CD4-positive, alpha-beta memory T cell (primary cell): ENCODE measurements around the gene SLC41A3. TPM values are rescaled to one million over a fixed set of nuclear protein-coding genes. Genes with fewer than 3 reads are reported as not detected.

Source experiments
- CTCF ChIA-PET: fragments of 350-600 bp; sonication (Branson Sonifier 250); formaldehyde crosslinking; loops from one replicate; lab custom pipeline; 2021; ENCODE audit warnings: inconsistent platforms; ENCODE audit not compliant: partially characterized antibody; lab: Charles Lee
- POLR2A ChIA-PET: fragments of 350-600 bp; sonication (Branson Sonifier 250); formaldehyde crosslinking; loops from one replicate; lab custom pipeline; 2021; ENCODE audit not compliant: partially characterized antibody; lab: Charles Lee
- DNase-seq, 5 donors: peaks; one replicate each; pipeline versions ENCODE4 v3.0.0 to v3.0.0-alpha.2; 2020 to 2022; ENCODE audit warnings: mixed read lengths in 1 of 5
- H3K27ac ChIP-seq: one replicate; pipeline ENCODE4 v1.7.0; 2013; ENCODE audit warnings: low read depth, low read length
- H3K27me3 ChIP-seq: 2 replicates; pipeline ENCODE4 v1.7.0; 2013; ENCODE audit warnings: mild to moderate bottlenecking, low read length, moderate library complexity; ENCODE audit not compliant: insufficient read depth
- H3K36me3 ChIP-seq: 2 replicates; pipeline ENCODE4 v1.7.0; 2013; ENCODE audit warnings: mild to moderate bottlenecking, low read length, moderate library complexity; ENCODE audit not compliant: insufficient read depth
- H3K4me1 ChIP-seq: 2 replicates; pipeline ENCODE4 v1.7.0; 2013; ENCODE audit warnings: mild to moderate bottlenecking, low read length, moderate library complexity; ENCODE audit not compliant: insufficient read depth
- H3K4me3 ChIP-seq, 2 donors: one replicate each; pipeline ENCODE4 v1.7.0; 2013; ENCODE audit warnings: low read length in 2 of 2, mild to moderate bottlenecking in 1 of 2
- H3K9me3 ChIP-seq, 2 donors: one replicate each; pipeline ENCODE4 v1.7.0; 2013; ENCODE audit warnings: low read length in 2 of 2, control low read depth in 1 of 2; ENCODE audit not compliant: control insufficient read depth in 1 of 2
- H3K27ac Mint-ChIP-seq, 7 donors: one replicate each; pipeline ENCODE4 v1.8.0; 2020 to 2021; ENCODE audit warnings: mixed read lengths in 7 of 7, mild to moderate bottlenecking in 6 of 7, inconsistent platforms in 3 of 7, moderate library complexity in 3 of 7
- H3K27me3 Mint-ChIP-seq, 2 donors: one replicate each; pipeline ENCODE4 v1.8.0; 2020 to 2021; ENCODE audit warnings: mixed read lengths in 2 of 2
- H3K36me3 Mint-ChIP-seq, 2 donors: one replicate each; pipeline ENCODE4 v1.8.0; 2020 to 2021; ENCODE audit warnings: mixed read lengths in 2 of 2, inconsistent platforms in 1 of 2, mild to moderate bottlenecking in 1 of 2
- H3K4me1 Mint-ChIP-seq, 4 donors: one replicate each; pipeline ENCODE4 v1.8.0; 2020 to 2021; ENCODE audit warnings: mixed read lengths in 4 of 4, mild to moderate bottlenecking in 1 of 4
- H3K4me3 Mint-ChIP-seq, 8 donors: one replicate each; pipeline ENCODE4 v1.8.0; 2020 to 2021; ENCODE audit warnings: mixed read lengths in 8 of 8, mild to moderate bottlenecking in 7 of 8, moderate library complexity in 6 of 8, inconsistent platforms in 3 of 8
- H3K9me3 Mint-ChIP-seq, 8 donors: one replicate each; pipeline ENCODE4 v1.8.0; 2020 to 2021; ENCODE audit warnings: mixed read lengths in 8 of 8, mild to moderate bottlenecking in 5 of 8, inconsistent platforms in 3 of 8, moderate library complexity in 1 of 8
- intact Hi-C: fragments of 100-400 bp; cut with micrococcal nuclease; formaldehyde crosslinking; loops from one replicate; pipeline ENCODE4 v1.15.1; 2023
- polyA plus RNA-seq, 2 donors: library from polyadenylated mRNA; unstranded; fragments of 300-500 nt; fragmentation: Illumina TruSeq; gene quantifications; one replicate each; pipeline ENCODE4 v1.2.3, GENCODE V29; 2021
- total RNA-seq, 2 experiments: library from RNA; stranded (reverse); gene quantifications; one replicate each; pipeline ENCODE4 v1.2.3, GENCODE V29; 2021

SLC41A3 gene
- total and polyA plus RNA-seq, 4 experiments from 2014 or later, result 22.5 to 41.2 (median 32.8) TPM

DNA sequence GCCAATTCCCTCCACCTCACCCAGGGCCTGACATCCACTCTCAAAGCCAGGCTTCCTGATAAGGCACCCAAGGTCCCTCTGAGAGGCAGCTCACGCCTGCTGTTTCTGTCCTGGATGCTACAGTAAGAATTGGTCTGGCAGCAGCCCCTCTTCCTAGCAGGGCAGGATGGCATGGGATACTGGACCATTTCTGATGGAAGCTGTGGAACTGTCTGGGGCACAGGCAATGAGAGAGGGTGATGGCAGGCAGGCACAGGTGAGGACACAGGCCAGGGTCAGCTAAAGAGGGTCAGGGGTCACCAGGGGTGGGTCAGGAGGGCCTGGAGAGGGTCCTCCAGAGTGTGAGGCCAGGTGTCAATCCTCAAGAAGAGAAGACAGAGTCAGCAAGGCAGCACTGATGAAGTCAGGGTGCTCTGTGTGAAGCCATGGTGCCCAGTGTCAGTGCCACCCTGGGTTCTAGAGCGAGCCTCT lies 41.9 kb upstream of the SLC41A3 start:
- no peaks in the 10 kb centered on the region for H3K27me3 Mint-ChIP-seq
- no peak overlapping the region for H3K27ac Mint-ChIP-seq
- H3K4me3 Mint-ChIP-seq, result no peak overlapping the region
- Histone ChIP-seq H3K9me3 (no peaks in the 10 kb centered on the region), H3K36me3 (no peaks in the 10 kb centered on the region), H3K4me1 (no peaks in the 10 kb centered on the region), H3K27me3 (no peaks in the 10 kb centered on the region), H3K27ac (no peak overlapping the region), H3K4me3 (no peak overlapping the region)
- H3K9me3 Mint-ChIP-seq, result no peaks in the 10 kb centered on the region
- DNase-seq, result no peak
- H3K36me3 Mint-ChIP-seq, result no peaks in the 10 kb centered on the region
- H3K4me1 Mint-ChIP-seq, result no peaks in the 10 kb centered on the region
- CTCF ChIA-PET, result interaction anchor here (1.5 kb wide), 1 partner anchor 8 kb away, joined by 4 read pairs; no protein-coding TSS in a partner anchor
- intact Hi-C loops, result no loop called here
- POLR2A ChIA-PET, result no interaction called here

- Mint-ChIP-seq H3K4me3 (no peak overlapping the region), H3K4me1 (no peaks in the 10 kb centered on the region), H3K9me3 (no peaks in the 10 kb centered on the region), H3K27me3 (no peaks in the 10 kb centered on the region), H3K27ac (no peak overlapping the region), H3K36me3 (no peaks in the 10 kb centered on the region)
- ChIA-PET CTCF (interaction anchor here (1.5 to 2.4 kb wide), 2 partner anchors 8 to 9 kb away, joined by 4 to 11 read pairs; no protein-coding TSS in a partner anchor), POLR2A (no interaction called here)
- no peak for DNase-seq
- H3K4me3 ChIP-seq, result no peak overlapping the region
- no peaks in the 10 kb centered on the region for H3K9me3 ChIP-seq
- H3K4me1 ChIP-seq, result no peaks in the 10 kb centered on the region
- H3K36me3 ChIP-seq, result no peaks in the 10 kb centered on the region
- H3K27me3 ChIP-seq, result no peaks in the 10 kb centered on the region
- H3K27ac ChIP-seq, result no peak overlapping the region
- intact Hi-C loops, result no loop called here
These were observed 41.4 kb upstream of the SLC41A3 start for GRCh38 chr3:126125341-126125740.

- Histone ChIP-seq H3K27ac (no peak overlapping the region), H3K36me3 (no peaks in the 10 kb centered on the region), H3K4me1 (no peaks in the 10 kb centered on the region), H3K9me3 (no peaks in the 10 kb centered on the region), H3K27me3 (no peaks in the 10 kb centered on the region), H3K4me3 (no peak overlapping the region)
- DNase-seq, result no peak
- Mint-ChIP-seq H3K9me3 (no peaks in the 10 kb centered on the region), H3K4me3 (no peak overlapping the region), H3K36me3 (no peaks in the 10 kb centered on the region), H3K4me1 (no peaks in the 10 kb centered on the region), H3K27ac (no peak overlapping the region), H3K27me3 (no peaks in the 10 kb centered on the region)
- intact Hi-C loops, result no loop called here
- ChIA-PET CTCF (interaction anchor here (1.3 to 2.4 kb wide), 2 partner anchors 9 to 153 kb away, joined by 3 to 11 read pairs; no protein-coding TSS in a partner anchor), POLR2A (no interaction called here)
These were observed 41.0 kb upstream of the SLC41A3 start for GRCh38 chr3:126124896-126125295.

DNA sequence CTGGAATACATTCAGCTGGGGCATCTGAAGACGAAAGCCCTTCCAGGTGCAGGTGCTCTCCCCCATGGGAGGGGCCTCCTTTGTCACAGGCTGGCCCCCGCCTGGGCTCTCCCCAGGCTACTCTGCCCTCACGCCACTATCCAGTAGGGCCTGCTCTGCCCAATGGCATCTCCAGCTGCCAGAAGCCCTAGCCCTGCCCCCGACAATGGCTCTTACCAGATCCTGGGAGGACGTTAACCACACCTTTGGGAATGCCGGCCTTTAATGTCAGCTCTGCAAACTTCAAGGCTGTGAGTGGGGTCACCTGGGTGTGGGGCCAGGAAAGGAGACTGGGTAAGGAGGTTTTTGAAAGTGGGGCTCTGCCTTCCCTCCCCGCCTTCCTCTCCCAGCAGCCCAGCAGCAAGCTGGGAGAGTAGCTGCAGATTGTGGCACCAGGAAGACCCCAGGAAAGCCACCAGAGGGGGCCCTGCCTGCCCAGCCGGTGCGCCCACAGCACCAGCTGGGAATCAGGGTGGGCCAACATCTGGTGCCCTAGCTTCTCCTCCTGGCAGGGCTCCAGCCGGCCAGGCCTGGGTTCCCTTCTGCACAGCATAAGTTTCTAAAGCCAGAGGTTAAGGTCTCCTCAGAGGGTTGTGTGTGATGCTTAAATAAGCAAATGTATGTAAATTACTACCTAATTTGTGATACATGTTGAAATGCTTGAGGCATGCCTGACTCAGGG lies 40.4 kb upstream of the SLC41A3 start:
- Mint-ChIP-seq H3K4me3 (no peak overlapping the region), H3K27me3 (peaks cover 0 to 4% of the 10 kb centered on the region in 2 donors), H3K9me3 (peaks cover 0 to under 1% (median 0%) of the 10 kb centered on the region in 8 donors), H3K36me3 (no peaks in the 10 kb centered on the region), H3K27ac (no peak overlapping the region), H3K4me1 (no peaks in the 10 kb centered on the region)
- no peak for DNase-seq
- Histone ChIP-seq H3K4me1 (no peaks in the 10 kb centered on the region), H3K9me3 (no peaks in the 10 kb centered on the region), H3K36me3 (no peaks in the 10 kb centered on the region), H3K4me3 (no peak overlapping the region), H3K27me3 (no peaks in the 10 kb centered on the region), H3K27ac (no peak overlapping the region)
- POLR2A ChIA-PET, result no interaction called here
- CTCF ChIA-PET, result interaction anchor here (1.3 to 2.4 kb wide), 2 partner anchors 9 to 153 kb away, joined by 3 to 11 read pairs; no protein-coding TSS in a partner anchor
- intact Hi-C loops, result no loop called here

DNA sequence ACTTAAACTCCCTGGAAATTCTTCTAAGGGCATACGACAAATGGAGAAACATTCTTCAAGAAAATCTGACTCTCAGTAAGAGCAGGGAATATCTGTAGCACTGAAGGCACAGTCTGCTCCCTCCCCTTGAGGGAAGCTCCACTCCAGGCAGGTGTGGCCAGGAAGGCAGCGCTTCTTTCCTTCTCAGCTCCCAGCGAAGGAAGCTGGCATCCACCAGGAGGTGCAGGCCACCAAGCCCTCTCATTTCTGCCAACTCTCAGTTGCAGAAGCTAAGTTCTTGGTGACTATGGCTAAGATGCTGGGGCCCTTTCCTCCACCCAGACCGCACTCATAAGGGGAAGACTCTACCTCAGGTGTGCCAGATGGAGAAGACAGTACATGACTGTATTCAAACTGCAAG lies 37.7 kb upstream of the SLC41A3 start:
- Mint-ChIP-seq H3K9me3 (peaks cover 0 to 2% (median 0%) of the 10 kb centered on the region in 8 donors), H3K4me1 (no peaks in the 10 kb centered on the region), H3K27ac (no peak overlapping the region), H3K36me3 (no peaks in the 10 kb centered on the region), H3K4me3 (no peak overlapping the region), H3K27me3 (peaks cover 0 to 4% of the 10 kb centered on the region in 2 donors)
- Histone ChIP-seq H3K4me1 (no peaks in the 10 kb centered on the region), H3K4me3 (no peak overlapping the region), H3K27ac (no peak overlapping the region), H3K27me3 (no peaks in the 10 kb centered on the region), H3K36me3 (no peaks in the 10 kb centered on the region), H3K9me3 (no peaks in the 10 kb centered on the region)
- intact Hi-C loops, result no loop called here
- POLR2A ChIA-PET, result no interaction called here
- CTCF ChIA-PET, result interaction anchor here (1.3 kb wide), 1 partner anchor 12 kb away, joined by 3 read pairs; no protein-coding TSS in a partner anchor
- no peak for DNase-seq

DNA sequence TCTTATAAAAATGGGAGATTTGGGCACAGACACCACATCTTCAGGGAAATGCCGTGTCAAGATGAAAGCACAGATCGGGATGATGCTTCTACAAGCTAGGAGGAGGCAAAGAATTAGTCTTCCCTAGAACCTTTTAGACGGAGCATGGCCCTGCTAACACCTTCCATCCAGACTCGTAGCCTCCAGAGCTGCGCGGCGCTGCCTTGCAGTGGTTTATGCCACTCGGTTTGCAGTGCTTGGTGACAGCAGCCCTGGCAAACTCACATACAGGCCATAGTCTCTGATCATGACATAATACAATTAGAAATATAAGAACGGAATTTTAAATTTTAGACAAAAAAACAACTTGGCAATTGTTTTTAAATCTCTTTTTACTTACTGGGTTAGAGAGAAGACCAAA lies 37.1 kb upstream of the SLC41A3 start:
- Histone ChIP-seq H3K4me1 (no peaks in the 10 kb centered on the region), H3K4me3 (no peak overlapping the region), H3K27ac (no peak overlapping the region), H3K27me3 (no peaks in the 10 kb centered on the region), H3K36me3 (no peaks in the 10 kb centered on the region), H3K9me3 (no peaks in the 10 kb centered on the region)
- intact Hi-C loops, result no loop called here
- ChIA-PET CTCF (no interaction called here), POLR2A (no interaction called here)
- H3K4me1 Mint-ChIP-seq, result no peaks in the 10 kb centered on the region
- H3K27me3 Mint-ChIP-seq, result peaks cover 0 to 4% of the 10 kb centered on the region in 2 donors
- H3K9me3 Mint-ChIP-seq, result peaks cover 0 to 2% (median 0%) of the 10 kb centered on the region in 8 donors
- no peak for DNase-seq
- H3K36me3 Mint-ChIP-seq, result no peaks in the 10 kb centered on the region
- no peak overlapping the region for H3K27ac Mint-ChIP-seq
- no peak overlapping the region for H3K4me3 Mint-ChIP-seq

GRCh38 chr3:126119976-126120375 lies 36.1 kb upstream of the SLC41A3 start:
- no peak overlapping the region for H3K27ac ChIP-seq
- no peak for DNase-seq
- H3K36me3 ChIP-seq, result no peaks in the 10 kb centered on the region
- Mint-ChIP-seq H3K36me3 (no peaks in the 10 kb centered on the region), H3K27ac (no peak overlapping the region), H3K9me3 (peaks cover 0 to 2% (median 0%) of the 10 kb centered on the region in 8 donors), H3K4me1 (no peaks in the 10 kb centered on the region), H3K4me3 (no peak overlapping the region), H3K27me3 (peaks cover 0 to 4% of the 10 kb centered on the region in 2 donors)
- H3K4me1 ChIP-seq, result no peaks in the 10 kb centered on the region
- H3K9me3 ChIP-seq, result no peaks in the 10 kb centered on the region
- POLR2A ChIA-PET, result no interaction called here
- no peak overlapping the region for H3K4me3 ChIP-seq
- CTCF ChIA-PET, result no interaction called here
- intact Hi-C loops, result no loop called here
- H3K27me3 ChIP-seq, result no peaks in the 10 kb centered on the region
